RWPE2 (cell line): ENCODE data around the gene CAPZB.

Experiments used
- ATAC-seq: fragments of 200-7000 bp; cut with Tn5 transposase; 3 replicates; pipeline ENCODE4 v1.9.1; 2021; ENCODE audit warnings: low read depth
- DNase-seq: peaks from one replicate; pipeline ENCODE4 v3.0.0-alpha.2; 2020; ENCODE audit warnings: low spot score
- H3K27ac ChIP-seq: fragments of 450-650 bp; 2 replicates; pipeline ENCODE4 v1.5.1; 2017; ENCODE audit warnings: mild to moderate bottlenecking; ENCODE audit not compliant: poor library complexity, severe bottlenecking
- H3K27me3 ChIP-seq: fragments of 250-450 bp; sonication (Bioruptor Pico); 2 replicates; pipeline ENCODE4 v1.5.1; 2021; ENCODE audit warnings: mild to moderate bottlenecking, moderate library complexity; ENCODE audit not compliant: insufficient read depth, poor library complexity, severe bottlenecking
- H3K36me3 ChIP-seq: fragments of 250-450 bp; sonication (Bioruptor Pico); 2 replicates; pipeline ENCODE4 v1.5.1; 2020; ENCODE audit warnings: low read depth, mild to moderate bottlenecking, moderate library complexity
- H3K4me1 ChIP-seq: fragments of 250-450 bp; sonication (Bioruptor Pico); 2 replicates; pipeline ENCODE4 v1.5.1; 2021; ENCODE audit warnings: mild to moderate bottlenecking, moderate library complexity; ENCODE audit not compliant: insufficient read depth, poor library complexity, severe bottlenecking
- H3K4me3 ChIP-seq: fragments of 250-450 bp; sonication (Bioruptor Pico); 2 replicates; pipeline ENCODE4 v1.5.1; 2021; ENCODE audit warnings: mild to moderate bottlenecking, moderate library complexity; ENCODE audit not compliant: severe bottlenecking
- H3K9me3 ChIP-seq: fragments of 250-450 bp; sonication (Bioruptor Pico); 2 replicates; pipeline ENCODE4 v1.5.1; 2021; ENCODE audit warnings: mild to moderate bottlenecking, moderate library complexity; ENCODE audit not compliant: severe bottlenecking
- TF ChIP-seq, protein P1 (sequence below): fragments of 450-650 bp; IDR thresholded peaks from one replicate; pipeline ENCODE4 v1.5.1; 2017; ENCODE audit warnings: mild to moderate bottlenecking, moderate library complexity; ENCODE audit not compliant: poor library complexity, severe bottlenecking

The CAPZB gene

DNA sequence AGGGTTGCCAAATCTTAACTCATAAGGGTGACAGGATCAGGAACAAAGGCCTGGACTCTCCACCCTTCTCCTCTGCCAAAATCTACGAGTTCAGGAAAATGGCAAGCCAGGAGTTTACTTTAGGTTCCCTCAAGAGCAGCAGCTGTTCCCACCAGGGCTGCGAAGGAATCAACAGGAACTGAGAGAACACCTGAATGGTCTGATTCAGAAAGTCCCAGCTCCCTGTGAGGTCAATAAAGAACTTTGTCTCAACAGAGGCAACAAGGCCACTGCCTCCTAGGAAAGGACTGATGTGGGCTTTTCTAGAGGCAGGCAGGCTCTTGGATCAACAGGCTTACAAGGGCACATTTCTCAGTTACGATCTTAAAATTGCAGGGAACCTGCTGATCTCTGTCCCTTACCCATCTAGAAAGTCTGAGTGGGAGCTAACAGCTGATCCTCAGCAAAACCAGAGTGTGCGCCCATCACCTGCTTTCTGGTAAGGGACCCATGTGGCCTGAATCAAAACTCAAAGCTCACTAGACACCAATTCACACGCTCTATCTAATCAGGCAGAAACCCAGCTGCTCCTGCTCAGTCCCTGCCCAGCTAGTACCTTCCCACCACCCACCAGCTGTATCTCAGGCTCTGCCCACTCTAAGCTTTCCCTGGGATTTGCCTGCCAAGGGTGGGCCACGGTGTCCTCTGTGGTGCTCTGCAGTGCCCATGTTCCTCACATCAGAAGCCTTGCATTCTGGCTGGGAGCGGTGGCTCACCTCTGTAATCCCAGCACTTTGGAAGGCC lies 83.1 kb downstream of the CAPZB start:
- ATAC-seq (no peak), DNase-seq (no peak)
- H3K4me3 ChIP-seq: no peak overlapping the region
- 0 out of 2 replicates have a peak, but pooled peaks cover 3% of the 10 kb centered on the region for H3K36me3 ChIP-seq
- no peak overlapping the region for H3K27ac ChIP-seq
- no peaks in the 10 kb centered on the region for H3K27me3 ChIP-seq
- H3K9me3 ChIP-seq: no peaks in the 10 kb centered on the region
- H3K4me1 ChIP-seq: no peaks in the 10 kb centered on the region
- TF ChIP-seq, protein P1, sequence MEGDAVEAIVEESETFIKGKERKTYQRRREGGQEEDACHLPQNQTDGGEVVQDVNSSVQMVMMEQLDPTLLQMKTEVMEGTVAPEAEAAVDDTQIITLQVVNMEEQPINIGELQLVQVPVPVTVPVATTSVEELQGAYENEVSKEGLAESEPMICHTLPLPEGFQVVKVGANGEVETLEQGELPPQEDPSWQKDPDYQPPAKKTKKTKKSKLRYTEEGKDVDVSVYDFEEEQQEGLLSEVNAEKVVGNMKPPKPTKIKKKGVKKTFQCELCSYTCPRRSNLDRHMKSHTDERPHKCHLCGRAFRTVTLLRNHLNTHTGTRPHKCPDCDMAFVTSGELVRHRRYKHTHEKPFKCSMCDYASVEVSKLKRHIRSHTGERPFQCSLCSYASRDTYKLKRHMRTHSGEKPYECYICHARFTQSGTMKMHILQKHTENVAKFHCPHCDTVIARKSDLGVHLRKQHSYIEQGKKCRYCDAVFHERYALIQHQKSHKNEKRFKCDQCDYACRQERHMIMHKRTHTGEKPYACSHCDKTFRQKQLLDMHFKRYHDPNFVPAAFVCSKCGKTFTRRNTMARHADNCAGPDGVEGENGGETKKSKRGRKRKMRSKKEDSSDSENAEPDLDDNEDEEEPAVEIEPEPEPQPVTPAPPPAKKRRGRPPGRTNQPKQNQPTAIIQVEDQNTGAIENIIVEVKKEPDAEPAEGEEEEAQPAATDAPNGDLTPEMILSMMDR: no peak

DNA sequence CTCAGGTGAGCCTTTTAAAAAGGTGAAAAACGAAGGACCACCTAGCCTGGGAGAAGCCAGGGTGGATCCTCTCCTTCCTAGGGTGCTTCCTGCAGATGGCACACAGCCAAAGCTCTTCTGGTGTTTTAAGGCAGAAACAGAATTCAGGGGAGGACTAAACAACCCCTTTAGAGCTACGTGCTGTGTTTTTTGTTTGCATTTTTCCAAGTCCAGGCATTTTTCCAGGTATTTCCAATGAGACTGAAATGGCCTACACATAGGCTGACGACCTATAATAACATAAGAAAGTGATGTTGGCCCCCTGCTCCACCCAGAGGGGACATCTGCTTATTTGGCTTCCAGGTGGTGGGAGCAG lies 83.8 kb downstream of the CAPZB start:
- H3K27me3 ChIP-seq: no peaks in the 10 kb centered on the region
- TF ChIP-seq, protein P1: no peak
- ATAC-seq: no peak
- H3K36me3 ChIP-seq: 0 out of 2 replicates have a peak, but pooled peaks cover 3% of the 10 kb centered on the region
- no peak overlapping the region for H3K4me3 ChIP-seq
- no peak for DNase-seq
- no peak overlapping the region for H3K27ac ChIP-seq
- no peaks in the 10 kb centered on the region for H3K4me1 ChIP-seq
- no peaks in the 10 kb centered on the region for H3K9me3 ChIP-seq

DNA sequence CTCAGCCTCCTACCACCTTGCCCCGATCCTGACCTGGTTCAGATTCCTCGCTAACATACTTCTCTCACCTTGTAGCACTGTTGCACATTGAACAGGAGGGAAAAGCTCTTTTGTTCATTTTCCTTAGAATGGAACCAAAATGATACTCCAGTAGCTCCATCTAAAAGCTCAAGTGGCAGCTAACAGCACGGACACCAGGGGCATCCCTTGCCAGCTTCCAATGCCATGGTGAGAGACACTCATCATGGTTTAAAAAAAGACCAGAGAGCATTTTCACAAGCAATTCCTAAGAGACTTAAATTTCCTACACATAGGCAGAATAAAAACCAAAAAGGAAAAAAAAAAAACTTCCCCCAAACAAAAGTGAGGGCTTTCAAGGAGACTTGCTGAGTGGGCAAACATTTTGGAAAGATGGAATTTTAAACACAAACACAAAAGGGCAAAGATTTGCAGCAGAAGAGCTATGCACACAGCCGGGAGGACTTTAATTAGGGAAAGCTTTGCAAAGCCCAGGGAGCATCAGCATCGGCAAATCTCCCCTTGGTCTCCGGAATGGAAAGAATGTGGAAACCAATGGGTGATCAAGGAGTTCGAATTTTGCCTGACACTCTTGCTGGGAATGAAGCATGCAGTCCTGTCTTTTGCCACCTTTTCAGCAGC lies 84.3 kb downstream of the CAPZB start:
- H3K9me3 ChIP-seq: no peaks in the 10 kb centered on the region

DNA sequence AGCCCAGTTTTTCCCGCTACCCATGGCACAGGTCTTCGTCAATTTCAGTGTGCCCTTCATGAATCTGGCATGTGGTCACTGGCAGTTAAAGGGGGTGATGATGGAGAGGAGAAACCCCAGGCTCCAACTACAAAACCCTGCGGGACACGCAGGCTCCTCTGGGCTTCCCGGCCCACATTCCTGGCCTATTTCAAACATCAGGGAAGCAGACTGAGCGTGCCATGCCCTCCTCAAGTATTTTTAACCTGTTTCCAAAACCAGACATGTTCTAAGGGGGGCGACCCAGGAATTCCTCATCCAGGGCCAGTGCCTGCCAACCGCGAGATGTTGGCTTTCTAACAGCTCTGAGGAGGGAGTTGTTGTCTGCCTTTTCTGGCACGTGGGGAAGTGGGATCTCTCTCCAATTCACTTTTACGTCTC lies 85.1 kb downstream of the CAPZB start:
- no peak overlapping the region for H3K4me3 ChIP-seq
- peaks cover 6% of the 10 kb centered on the region; the same call in 1 of the 2 replicates for H3K36me3 ChIP-seq
- TF ChIP-seq, protein P1: no peak
- H3K27ac ChIP-seq: no peak overlapping the region
- DNase-seq (no peak), ATAC-seq (no peak)
- no peaks in the 10 kb centered on the region for H3K9me3 ChIP-seq
- no peaks in the 10 kb centered on the region for H3K27me3 ChIP-seq
- peaks cover 7% of the 10 kb centered on the region for H3K4me1 ChIP-seq

More for the DNA sequence above, 84.3 kb downstream of the CAPZB start:
- no peak for DNase-seq
- Histone ChIP-seq H3K27ac (no peak overlapping the region), H3K4me3 (no peak overlapping the region), H3K36me3 (0 out of 2 replicates have a peak, but pooled peaks cover 4% of the 10 kb centered on the region), H3K27me3 (no peaks in the 10 kb centered on the region), H3K4me1 (peaks cover under 1% of the 10 kb centered on the region)
- no peak for ATAC-seq
- TF ChIP-seq, protein P1: no peak
